Erythroblast (primary cell): Measurements from ENCODE around the gene CROCC2.

Source experiments
- GATA1 ChIP-seq: IDR thresholded peaks from 2 replicates; pipeline ENCODE4 v1.6.1; 2011; ENCODE audit warnings: low read depth, mild to moderate bottlenecking, control low read depth, low read length, moderate library complexity
- POLR2A ChIP-seq: IDR thresholded peaks from 2 replicates; pipeline ENCODE4 v1.6.1; 2011; ENCODE audit warnings: mild to moderate bottlenecking, low read length

DNA sequence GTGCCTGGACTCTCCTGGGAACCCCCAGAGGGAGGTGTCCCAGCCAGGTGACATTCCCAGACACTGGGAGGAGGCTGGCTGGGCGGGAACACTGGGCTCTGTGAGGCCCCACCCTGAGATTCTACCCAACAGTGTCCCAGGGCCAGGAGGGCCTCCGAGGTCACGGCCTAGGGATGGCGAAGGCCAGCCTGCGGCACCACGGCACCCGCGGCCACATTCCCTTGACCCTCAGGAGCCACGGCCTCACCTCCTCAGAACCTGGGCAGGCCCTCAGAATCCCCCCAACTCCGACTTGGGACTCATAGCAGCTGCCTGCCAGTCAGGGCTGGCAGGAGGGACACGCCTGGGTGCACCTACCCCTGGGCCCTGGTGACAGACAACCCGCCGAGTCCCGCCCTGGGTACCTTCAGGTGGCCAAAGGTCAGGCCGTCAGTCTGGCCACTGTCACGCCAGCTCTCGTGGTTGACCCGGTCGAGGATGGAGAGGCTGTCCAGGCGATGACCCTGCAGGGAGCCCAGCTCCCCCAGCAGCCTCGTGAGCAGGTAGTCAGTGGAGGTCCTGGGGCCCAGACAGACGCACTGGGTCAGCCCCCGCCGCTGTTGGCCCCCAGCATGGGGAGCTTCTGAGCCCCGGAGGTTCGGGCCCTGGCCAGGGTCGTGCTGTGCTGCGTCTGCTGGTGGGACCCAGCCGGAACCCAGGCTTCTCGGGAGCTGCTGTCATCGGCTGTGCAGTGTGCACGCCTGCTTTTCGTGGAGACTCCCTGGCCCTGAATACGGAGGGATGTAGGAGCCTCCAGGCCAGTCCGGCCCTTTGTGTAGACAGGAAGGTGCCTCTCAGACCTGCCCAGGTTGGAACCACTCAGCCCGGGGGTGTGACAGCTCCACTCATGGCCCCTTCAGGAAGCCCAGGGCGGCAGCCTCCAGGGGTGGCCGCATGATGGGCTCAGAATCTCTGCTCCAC is 16.3 kb upstream of the CROCC2 start:
- TF ChIP-seq POLR2A (no peak), GATA1 (no peak)
